Transverse colon (tissue), 4 donors: ENCODE measurements around the gene UBE2E2. TPM values are rescaled to one million over a fixed set of nuclear protein-coding genes. Genes with fewer than 3 reads are reported as not detected.
A peak's percentile ranks its signal among the peaks of the same experiment; 100 is the strongest.

Source experiments
- DNase-seq: peaks from one replicate; pipeline ENCODE4 v3.0.0-alpha.2; 2019
- H3K27ac ChIP-seq, 4 donors: fragments of 200-600 bp; sonication (generic); 2 replicates each; pipeline ENCODE4 v1.5.1; 2016 to 2018; ENCODE audit warnings: inconsistent platforms in 4 of 4
- H3K27me3 ChIP-seq: fragments of 200-600 bp; sonication (generic); 2 replicates; pipeline ENCODE4 v1.5.1; 2017; ENCODE audit warnings: inconsistent platforms
- H3K36me3 ChIP-seq, 4 donors: fragments of 200-600 bp; sonication (generic); 2 replicates each; pipeline ENCODE4 v1.5.1; 2017 to 2019; ENCODE audit warnings: inconsistent platforms in 4 of 4
- H3K4me1 ChIP-seq, 4 donors: fragments of 200-600 bp; sonication (generic); 2 replicates each; pipeline ENCODE4 v1.5.1; 2017 to 2020; ENCODE audit warnings: inconsistent platforms in 4 of 4
- H3K4me3 ChIP-seq, 4 donors: fragments of 200-600 bp; sonication (generic); 1 replicate in 1 of 4; 2 replicates in 3 of 4; pipeline versions ENCODE4 v1.5.1 to v1.6.1; 2017 to 2019; ENCODE audit warnings: inconsistent platforms in 4 of 4
- H3K9me3 ChIP-seq, 2 donors: fragments of 200-600 bp; sonication (generic); 2 replicates each; pipeline ENCODE4 v1.5.1; 2017 to 2019; ENCODE audit warnings: inconsistent platforms in 2 of 2
- EP300 ChIP-seq: sonication (generic); formaldehyde crosslinking; IDR thresholded peaks from one replicate; pipeline ENCODE4 v1.6.1; 2017; ENCODE audit warnings: antibody characterized with exemption, low read depth
- POLR2A ChIP-seq: fragments of 450-650 bp; IDR thresholded peaks from one replicate; pipeline ENCODE4 v1.6.1; 2016; ENCODE audit warnings: antibody characterized with exemption, mild to moderate bottlenecking, moderate library complexity
- POLR2AphosphoS5 ChIP-seq, 3 donors: sonication (generic); formaldehyde crosslinking; IDR thresholded peaks; one replicate each; pipeline ENCODE4 v1.6.1; 2016; ENCODE audit warnings: antibody characterized with exemption in 3 of 3
- WGBS, 2 donors: methylation state at CpG; one replicate each; pipeline ENCODE4 v1.1.5; 2018; ENCODE audit warnings: low coverage in 1 of 2; 5-methylcytosine and 5-hydroxymethylcytosine counted together
- in situ Hi-C, 4 donors: fragments of 200-750 bp; cut with MboI; loops; one replicate each; pipeline versions ENCODE4 v1.15.0 to v1.15.1; 2017; ENCODE audit warnings: low sequenced_read_pairs in 3 of 4, low pct_ligation_motif_present in 1 of 4, low pct_unique_long_range_greater_than_20kb in 1 of 4
- intact Hi-C: fragments of 100-400 bp; cut with DNase I; formaldehyde crosslinking; loops from one replicate; pipeline ENCODE4 v1.15.1; 2023; ENCODE audit warnings: low total_unique reads
- total RNA-seq, 4 donors: library from RNA; depleted of rRNA; stranded (reverse); fragments of >200 nt; gene quantifications; one replicate each; pipeline ENCODE4 v1.1.0, GENCODE V29; 2016
- TF ChIP-seq, protein P1 (sequence below), 5 experiments: fragments of 200-600 bp in 3 of 5; fragments of 450-650 bp in 2 of 5; sonication (generic) in 3 of 5; IDR thresholded peaks; 1 replicate in 2 of 5; 2 replicates in 3 of 5; pipeline ENCODE4 v1.5.1; 2016 to 2017; ENCODE audit warnings: antibody characterized with exemption in 5 of 5, inconsistent platforms in 3 of 5, mild to moderate bottlenecking in 2 of 5, moderate library complexity in 1 of 5

UBE2E2 gene
- total RNA-seq, 4 donors from 2014 or later, result 5.4 to 133 (median 7.6) TPM

- in situ Hi-C loops (no loop called here), intact Hi-C loops (no loop called here)
- peaks cover 0 to 4% (median 0%) of the 10 kb centered on the region in 4 donors for H3K4me1 ChIP-seq
- TF ChIP-seq EP300, result no peak
- DNase-seq, result no peak
- no peaks in the 10 kb centered on the region for H3K27me3 ChIP-seq
- H3K36me3 ChIP-seq, result no peaks in the 10 kb centered on the region
- no peak overlapping the region for H3K4me3 ChIP-seq
- no peak overlapping the region for H3K27ac ChIP-seq
- H3K9me3 ChIP-seq, result no peaks in the 10 kb centered on the region
- WGBS, 2 donors, result 82 to 91% methylated on average over 4 to 8 of the region's 8 CpGs
Measured at GRCh38 chr3:23600167-23600871, 397.2 kb downstream of the UBE2E2 start.

DNA sequence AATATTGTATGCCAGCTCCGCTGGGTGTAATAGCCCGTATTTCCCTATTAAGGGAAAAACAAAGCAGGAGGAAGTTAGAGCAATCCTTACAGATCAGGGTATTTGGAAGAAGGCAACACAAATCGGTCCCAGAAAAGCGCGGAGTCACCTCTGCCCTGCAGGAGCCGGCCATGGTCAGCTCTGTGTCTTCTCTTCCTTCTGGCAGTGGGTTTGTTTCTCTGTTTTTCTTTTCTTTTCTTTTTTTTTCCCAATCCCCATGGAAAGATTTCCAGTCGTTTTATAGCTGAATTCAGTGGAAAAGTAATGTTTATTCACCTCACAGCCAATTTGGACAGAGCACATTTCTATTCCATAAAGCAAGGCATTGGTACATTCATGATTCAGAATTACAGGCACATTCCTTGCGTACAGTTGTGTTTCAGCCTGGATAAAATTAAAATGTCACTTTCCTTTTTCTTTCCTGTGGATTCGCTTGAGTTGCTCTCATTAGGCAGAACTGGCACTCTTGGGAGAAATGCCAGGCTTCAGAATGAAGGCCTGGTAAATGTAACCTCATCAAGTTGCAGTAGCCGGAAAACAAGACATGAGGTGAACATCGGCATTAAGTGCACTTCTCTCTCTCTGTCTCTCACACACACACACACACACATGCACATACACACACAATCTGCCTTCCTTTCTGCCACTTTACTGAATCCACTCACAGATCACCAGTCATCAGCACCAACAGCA is 398.1 kb downstream of the UBE2E2 start:
- TF ChIP-seq POLR2A (no peak), EP300 (no peak), POLR2AphosphoS5 (IDR thresholded peaks at IDR 0.05) (no peak)
- TF ChIP-seq, protein P1, sequence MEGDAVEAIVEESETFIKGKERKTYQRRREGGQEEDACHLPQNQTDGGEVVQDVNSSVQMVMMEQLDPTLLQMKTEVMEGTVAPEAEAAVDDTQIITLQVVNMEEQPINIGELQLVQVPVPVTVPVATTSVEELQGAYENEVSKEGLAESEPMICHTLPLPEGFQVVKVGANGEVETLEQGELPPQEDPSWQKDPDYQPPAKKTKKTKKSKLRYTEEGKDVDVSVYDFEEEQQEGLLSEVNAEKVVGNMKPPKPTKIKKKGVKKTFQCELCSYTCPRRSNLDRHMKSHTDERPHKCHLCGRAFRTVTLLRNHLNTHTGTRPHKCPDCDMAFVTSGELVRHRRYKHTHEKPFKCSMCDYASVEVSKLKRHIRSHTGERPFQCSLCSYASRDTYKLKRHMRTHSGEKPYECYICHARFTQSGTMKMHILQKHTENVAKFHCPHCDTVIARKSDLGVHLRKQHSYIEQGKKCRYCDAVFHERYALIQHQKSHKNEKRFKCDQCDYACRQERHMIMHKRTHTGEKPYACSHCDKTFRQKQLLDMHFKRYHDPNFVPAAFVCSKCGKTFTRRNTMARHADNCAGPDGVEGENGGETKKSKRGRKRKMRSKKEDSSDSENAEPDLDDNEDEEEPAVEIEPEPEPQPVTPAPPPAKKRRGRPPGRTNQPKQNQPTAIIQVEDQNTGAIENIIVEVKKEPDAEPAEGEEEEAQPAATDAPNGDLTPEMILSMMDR (IDR thresholded peaks at IDR 0.05), result no peak
- no peak for DNase-seq
- H3K36me3 ChIP-seq, result no peaks in the 10 kb centered on the region
- H3K27ac ChIP-seq, result no peak overlapping the region
- H3K4me1 ChIP-seq, result peaks cover 0 to 4% (median 0%) of the 10 kb centered on the region in 4 donors
- H3K9me3 ChIP-seq, result no peaks in the 10 kb centered on the region
- H3K27me3 ChIP-seq, result no peaks in the 10 kb centered on the region
- 56 to 73% methylated on average over 6 to 11 of the region's 11 CpGs for WGBS, 2 donors
- intact Hi-C loops (no loop called here), in situ Hi-C loops (no loop called here)
- no peak overlapping the region for H3K4me3 ChIP-seq

GRCh38 chr3:23602971-23603370 is 399.8 kb downstream of the UBE2E2 start:
- intact Hi-C loops (no loop called here), in situ Hi-C loops (no loop called here)
- TF ChIP-seq POLR2A (no peak), POLR2AphosphoS5 (IDR thresholded peaks at IDR 0.05) (no peak), EP300 (no peak)
- TF ChIP-seq, protein P1 (IDR thresholded peaks at IDR 0.05), result no peak
- 90 to 92% methylated on average over 2 to 9 of the region's 9 CpGs for WGBS, 2 donors
- H3K36me3 ChIP-seq, result no peaks in the 10 kb centered on the region
- no peak overlapping the region for H3K27ac ChIP-seq
- no peaks in the 10 kb centered on the region for H3K9me3 ChIP-seq
- H3K4me3 ChIP-seq, result no peak overlapping the region
- no peak for DNase-seq
- H3K4me1 ChIP-seq, result peaks cover 0 to 6% (median 4%) of the 10 kb centered on the region in 4 donors
- no peaks in the 10 kb centered on the region for H3K27me3 ChIP-seq

DNA sequence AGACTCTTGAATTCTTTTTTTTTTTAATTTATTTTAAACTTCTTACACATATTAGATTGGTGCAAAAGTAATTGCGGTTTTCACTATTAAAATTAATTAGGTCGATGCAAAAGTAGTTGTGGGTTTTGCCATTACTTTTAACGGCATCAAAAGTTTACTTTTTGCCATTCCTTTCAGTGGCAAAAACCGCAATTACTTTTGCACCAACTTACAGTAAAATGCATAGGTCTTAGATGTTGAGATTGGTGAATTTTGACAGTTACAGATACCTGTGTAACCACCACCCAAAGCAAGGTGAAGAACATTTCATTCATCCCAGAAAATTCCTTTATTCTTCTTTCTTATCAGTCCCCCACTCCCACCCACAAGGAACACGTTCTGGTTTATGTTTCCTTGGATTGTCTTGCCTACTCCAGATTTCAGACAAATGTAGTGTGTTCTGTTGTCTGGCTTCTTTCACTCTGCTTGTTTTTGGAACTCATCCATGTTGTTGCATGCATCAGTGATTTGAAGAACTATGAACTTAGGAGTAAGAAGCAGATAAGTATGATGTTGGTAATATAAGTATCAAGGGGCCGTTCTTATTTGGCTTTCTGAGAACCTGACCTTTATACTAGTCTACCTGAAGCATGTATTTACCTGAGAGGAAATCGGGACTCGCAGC is 404.2 kb downstream of the UBE2E2 start:
- H3K27ac ChIP-seq, result no peak overlapping the region
- WGBS, 2 donors, result 57 to 66% methylated on average over 6 to 8 of the region's 8 CpGs
- H3K4me1 ChIP-seq, result peaks cover 8 to 17% (median 13%) of the 10 kb centered on the region in 4 donors
- intact Hi-C loops (no loop called here), in situ Hi-C loops (no loop called here)
- H3K9me3 ChIP-seq, result no peaks in the 10 kb centered on the region
- no peaks in the 10 kb centered on the region for H3K36me3 ChIP-seq
- no peak for DNase-seq
- H3K27me3 ChIP-seq, result no peaks in the 10 kb centered on the region
- no peak overlapping the region for H3K4me3 ChIP-seq
- TF ChIP-seq, protein P1 (IDR thresholded peaks at IDR 0.05), result no peak
- TF ChIP-seq POLR2A (no peak), EP300 (no peak), POLR2AphosphoS5 (IDR thresholded peaks at IDR 0.05) (peak in 2 of 3 donors; percentile 13 to 17)
